HG03460 (cell line): ENCODE data around the gene CDK2AP2.
A peak's percentile ranks its signal among the peaks of the same experiment; 100 is the strongest.
"Not testable (repeated sequence)": the region's sequence is repeated elsewhere in the genome, so short reads cannot be mapped to it uniquely, and the experiment has no call there.

Source experiments
- ATAC-seq: cut with Tn5 transposase; IDR thresholded peaks from one replicate; pipeline ENCODE4 v1.9.1; 2021; ENCODE audit not compliant: unreplicated experiment

The CDK2AP2 gene

GRCh38 chr11:67491276-67492068 is 16.5 kb downstream of the CDK2AP2 start:
- ATAC-seq = no peak

GRCh38 chr11:67490727-67491065 is 17.3 kb downstream of the CDK2AP2 start:
- ATAC-seq = no peak

DNA sequence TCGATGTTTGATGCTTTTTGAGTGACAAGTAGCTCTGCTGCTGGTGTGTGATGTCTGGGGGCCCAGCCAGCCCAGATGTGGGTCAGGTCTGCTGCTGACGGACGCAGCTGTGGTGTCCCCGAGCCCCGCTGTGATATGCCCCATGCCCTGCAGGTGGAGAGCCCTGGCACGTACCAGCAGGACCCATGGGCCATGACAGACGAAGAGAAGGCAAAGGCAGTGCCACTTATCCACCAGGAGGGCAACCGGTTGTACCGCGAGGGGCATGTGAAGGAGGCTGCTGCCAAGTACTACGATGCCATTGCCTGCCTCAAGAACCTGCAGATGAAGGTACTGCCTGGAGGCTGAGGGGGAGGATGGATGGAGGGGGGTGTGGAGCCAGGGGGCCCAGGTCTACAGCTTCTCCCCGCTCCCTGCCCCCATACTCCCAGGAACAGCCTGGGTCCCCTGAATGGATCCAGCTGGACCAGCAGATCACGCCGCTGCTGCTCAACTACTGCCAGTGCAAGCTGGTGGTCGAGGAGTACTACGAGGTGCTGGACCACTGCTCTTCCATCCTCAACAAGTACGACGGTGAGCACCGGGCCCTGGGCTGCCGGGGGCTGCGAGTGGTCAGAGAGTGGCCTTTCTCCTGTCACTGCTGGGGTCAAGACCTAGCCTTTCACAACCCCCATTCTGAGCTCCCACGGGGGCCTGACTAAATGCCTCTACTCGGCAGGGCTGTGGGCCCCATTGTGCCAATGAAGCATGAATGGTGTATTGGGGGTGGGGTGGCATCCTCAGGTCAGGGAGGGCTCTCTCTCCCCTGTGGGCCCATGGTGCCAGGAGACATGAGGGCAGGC is 17.9 kb downstream of the CDK2AP2 start:
- no peak for ATAC-seq

DNA sequence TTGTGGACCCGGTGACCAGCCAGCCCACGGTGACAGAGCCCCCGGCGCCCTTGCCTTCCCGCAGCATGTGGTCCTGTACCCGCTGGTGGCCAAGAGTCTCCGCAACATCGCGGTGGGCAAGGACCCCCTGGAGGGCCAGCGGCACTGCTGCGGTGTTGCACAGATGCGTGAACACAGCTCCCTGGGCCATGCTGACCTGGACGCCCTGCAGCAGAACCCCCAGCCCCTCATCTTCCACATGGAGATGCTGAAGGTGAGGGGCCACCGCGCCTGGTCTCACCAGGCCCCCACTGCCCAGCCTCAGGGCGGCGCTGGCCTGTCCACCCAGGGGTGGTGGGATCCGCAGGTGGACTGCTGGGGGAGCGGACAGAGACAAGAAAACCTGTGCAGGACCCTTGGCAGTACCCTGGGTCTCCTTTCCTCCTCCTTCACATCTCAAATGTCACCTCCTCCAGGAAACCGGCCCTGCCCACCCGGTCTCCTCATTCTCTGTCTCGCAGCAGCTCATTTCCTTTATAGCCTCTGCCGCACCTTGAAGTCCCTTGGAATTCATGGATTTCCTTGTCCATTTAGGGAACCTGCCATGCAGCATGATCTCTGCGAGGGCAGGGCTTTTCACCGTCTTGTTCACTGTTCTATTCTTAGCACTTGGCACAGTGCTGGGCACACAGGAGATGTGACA is 18.6 kb downstream of the CDK2AP2 start:
- ATAC-seq = no peak

DNA sequence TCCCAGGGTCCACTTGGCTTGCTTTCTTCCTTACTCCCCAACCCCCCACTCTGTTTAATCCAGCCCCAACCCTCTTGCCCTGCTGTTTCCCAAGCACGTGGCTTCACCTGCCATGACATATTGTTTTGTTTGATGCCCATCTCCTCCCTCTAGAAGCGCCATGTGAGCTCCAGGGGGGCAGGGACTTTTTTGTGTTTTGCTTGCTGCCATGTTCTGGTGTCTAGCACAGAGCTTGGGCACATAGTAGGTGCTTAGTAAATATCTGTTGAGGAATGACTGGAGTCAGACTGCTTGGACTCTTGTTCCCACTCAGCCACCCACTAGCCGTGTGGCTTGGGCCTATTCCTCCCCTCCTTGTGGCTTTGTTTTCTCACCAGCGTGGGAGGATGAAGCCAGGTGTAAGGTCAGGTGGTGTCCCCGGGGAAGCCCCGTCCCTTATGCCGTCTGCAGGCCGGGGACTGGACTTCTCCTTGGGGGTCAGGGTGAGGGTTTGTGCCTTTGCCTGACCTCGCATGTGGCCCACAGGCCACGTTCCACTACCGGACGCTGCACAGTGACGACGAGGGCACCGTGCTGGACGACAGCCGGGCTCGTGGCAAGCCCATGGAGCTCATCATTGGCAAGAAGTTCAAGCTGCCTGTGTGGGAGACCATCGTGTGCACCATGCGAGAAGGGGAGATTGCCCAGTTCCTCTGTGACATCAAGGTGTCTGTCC is 21.3 kb downstream of the CDK2AP2 start:
- ATAC-seq = no peak

GRCh38 chr11:67485873-67486361 is 22.0 kb downstream of the CDK2AP2 start:
- not testable (repeated sequence) for ATAC-seq

- ATAC-seq = no peak
These were observed 23.1 kb downstream of the CDK2AP2 start for GRCh38 chr11:67484847-67485311.

DNA sequence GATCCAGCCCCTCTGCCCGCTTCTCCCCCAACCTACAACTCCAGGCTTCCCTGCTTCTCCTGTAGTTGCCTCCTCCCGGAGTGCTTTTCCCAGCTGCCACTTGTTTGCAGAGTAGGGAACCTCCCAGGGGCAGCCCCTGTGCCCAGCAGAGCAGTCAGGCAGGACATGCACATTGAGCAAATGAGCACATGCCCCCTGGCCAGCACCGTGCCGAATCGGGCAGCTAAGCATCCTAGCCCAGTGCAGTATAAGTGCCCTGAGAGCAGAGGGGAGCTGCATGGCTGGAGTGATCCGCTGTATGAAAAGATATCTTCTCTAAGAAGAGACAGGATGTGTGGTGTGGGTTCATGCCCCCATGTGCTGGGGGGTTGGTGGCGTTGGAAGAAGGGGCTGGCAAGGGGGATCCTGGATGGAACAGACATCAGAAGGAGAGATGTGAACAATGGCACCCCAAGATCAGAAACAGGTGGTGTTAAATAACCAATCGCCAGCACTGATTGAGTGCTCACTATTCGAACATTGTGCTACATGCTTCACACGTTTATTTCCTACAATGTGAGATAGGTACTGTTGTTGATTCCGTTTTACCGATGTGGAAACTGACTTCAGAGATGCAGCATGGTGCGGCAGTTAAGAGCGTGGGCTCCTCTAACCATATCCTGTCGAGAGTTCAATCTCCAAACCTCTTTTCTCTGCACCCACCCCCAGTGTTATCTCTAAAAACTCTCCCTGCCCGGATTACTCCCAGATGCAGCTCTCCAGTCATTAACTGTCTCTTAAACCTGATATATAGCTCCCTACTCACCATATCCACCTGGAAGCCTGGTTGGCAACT is 23.9 kb downstream of the CDK2AP2 start:
- no peak for ATAC-seq

- peak; percentile 70 for ATAC-seq
These were observed 24.8 kb downstream of the CDK2AP2 start, which contains the start of gene AIP for GRCh38 chr11:67482827-67483798. Gene AIP (plus strand): TSS chr11:67483026. CDS start chr11:67483159, 133 bp downstream.

DNA sequence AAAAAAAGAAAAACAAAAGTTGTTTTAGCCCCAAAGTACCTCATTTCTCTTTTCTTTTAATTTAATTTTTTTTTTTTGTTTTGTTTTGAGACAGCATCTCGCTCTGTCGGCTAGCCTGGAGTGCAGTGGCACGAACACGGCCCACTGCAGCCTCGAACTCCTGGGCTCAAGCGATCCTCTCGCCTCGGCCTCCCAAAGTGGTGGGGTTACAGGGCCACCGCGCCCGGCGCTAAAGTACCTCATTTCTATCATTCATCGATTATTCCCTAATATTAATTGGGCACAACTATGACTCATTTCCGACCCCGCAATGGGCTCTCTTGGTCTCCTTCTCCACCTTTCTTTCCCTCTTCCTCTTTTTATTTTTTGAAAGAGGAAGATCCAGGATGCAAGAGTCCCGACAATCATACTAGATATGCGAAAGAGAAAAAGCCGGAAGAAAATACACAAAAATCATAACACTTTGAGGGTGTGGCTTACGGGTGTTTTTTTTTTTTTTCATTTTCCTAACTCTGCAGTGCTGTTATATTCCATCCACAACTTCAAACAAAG is 25.6 kb downstream of the CDK2AP2 start:
- no peak for ATAC-seq

GRCh38 chr11:67477344-67478050 is 30.5 kb downstream of the CDK2AP2 start:
- ATAC-seq = not testable (repeated sequence)

- not testable (repeated sequence) for ATAC-seq
These were observed 31.3 kb downstream of the CDK2AP2 start for GRCh38 chr11:67476692-67477091.

GRCh38 chr11:67472882-67473281 is 35.1 kb downstream of the CDK2AP2 start:
- ATAC-seq = no peak

DNA sequence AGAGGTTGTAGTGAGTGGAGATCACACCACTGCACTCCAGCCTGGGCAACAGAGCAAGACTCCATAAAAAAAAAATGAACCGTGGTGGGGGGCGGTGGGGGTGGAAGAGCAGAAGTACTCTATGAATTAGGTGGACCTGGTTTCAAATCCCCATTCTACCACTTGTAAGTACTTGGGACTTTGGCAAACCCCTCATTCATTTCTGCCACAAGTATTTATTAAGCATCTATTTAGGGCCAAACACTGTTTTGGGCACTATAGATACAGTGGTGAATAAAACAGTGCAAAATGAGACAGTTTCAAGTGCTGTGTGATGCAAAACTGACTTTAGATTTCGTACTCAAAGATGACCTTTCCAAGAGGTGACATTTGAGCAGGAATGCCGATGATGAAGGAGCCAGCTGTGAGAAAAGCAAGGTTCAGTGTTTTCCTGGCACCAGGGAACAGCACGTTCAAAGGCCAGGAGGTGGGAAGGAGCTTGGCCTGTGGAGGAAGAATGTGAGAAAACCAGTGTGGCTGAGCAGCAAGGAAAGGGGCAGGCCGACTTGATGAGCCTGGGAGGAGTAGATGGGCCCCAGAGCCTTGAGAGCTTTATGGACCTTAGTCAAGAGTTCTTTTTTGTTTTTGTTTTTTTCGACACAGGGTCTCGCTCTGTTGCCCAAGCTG is 37.5 kb downstream of the CDK2AP2 start:
- no peak for ATAC-seq

DNA sequence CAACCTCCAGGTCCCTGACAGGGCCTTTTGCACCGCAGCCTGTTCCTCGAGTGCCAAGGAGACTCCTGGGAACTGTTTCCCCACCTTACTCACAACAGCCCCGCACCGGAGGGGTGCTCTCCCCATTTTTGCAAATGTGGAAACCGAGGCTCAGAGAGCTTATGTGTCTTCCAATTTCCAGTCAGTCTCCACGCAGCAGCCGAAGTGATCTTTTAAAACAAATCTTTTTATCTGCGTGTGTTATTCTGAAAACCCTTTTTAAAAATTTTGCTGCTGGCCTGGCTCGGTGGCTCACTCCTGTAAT is 38.5 kb downstream of the CDK2AP2 start:
- ATAC-seq = no peak

GRCh38 chr11:67468759-67469507 is 39.0 kb downstream of the CDK2AP2 start, which contains the start of gene TMEM134:
Gene TMEM134 (minus strand): TSS chr11:67469251. CDS start chr11:67469192, 59 bp downstream.
- peak; percentile 64 for ATAC-seq

GRCh38 chr11:67468456-67468758 is 39.6 kb downstream of the CDK2AP2 start:
- ATAC-seq = no peak
